ENCODE data around the gene CTBP1.

Gene CTBP1

DNA sequence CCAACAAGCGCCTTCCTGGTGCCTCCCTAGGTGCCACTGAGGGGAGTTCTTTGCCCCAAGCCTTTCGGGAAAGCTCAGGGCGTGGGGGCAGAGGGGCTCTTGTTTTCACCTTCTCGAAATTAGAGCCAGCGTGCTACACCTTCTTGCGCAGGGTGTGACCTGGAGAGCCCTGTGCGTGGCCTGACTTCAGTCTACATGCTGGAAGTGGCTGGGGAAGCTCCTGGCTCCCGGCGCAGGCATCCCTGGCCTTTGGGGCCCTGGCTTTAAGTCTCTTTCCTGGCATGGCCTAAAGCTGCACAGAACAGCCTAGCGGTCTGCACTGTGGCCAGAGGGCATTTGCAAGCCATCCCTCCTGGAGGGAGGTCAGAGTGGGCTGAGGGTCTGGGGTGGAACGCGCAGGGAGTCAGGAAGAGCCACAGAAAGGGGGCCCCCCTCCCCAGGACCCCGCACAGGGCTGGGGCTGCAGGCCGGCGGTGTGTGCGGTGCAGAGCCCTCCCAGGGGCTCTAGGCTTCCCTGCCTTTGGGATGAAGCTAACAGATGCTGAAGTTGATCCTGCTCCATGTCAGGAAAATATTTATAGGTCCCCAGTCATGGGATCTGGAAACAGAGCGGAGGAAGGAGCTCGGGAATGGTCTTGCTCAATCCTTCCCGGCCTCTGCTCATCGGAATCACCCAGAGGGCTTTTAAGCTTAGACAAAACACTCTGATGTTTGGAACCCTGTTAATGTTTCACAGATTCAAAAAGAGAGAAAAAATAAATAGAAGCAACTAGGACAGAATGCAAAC, 75.8 kb downstream of the CTBP1 start:
- Histone ChIP-seq H3K4me1 (ENCODE audit: control extremely low read depth in 1 of 4, control insufficient read depth in 4 of 4, insufficient read depth in 4 of 4, low read length in 3 of 4) (peaks cover 0 to 22% (median 11%) of the 10 kb centered on the region in 4 experiments), H3K36me3 (ENCODE audit: control insufficient read depth in 4 of 4, insufficient read depth in 4 of 4, low read length in 3 of 4) (no peaks in the 10 kb centered on the region), H3K9me3 (ENCODE audit: control extremely low read depth in 1 of 5, control insufficient read depth in 4 of 5, insufficient read depth in 2 of 5, low read depth in 1 of 5, low read length in 4 of 5) (peaks cover 0 to 3% (median 0%) of the 10 kb centered on the region in 5 experiments), H3K4me3 (ENCODE audit: control insufficient read depth in 1 of 7, extremely low read depth in 1 of 7, insufficient read depth in 4 of 7, low read depth in 2 of 7, low read length in 6 of 7) (no peak overlapping the region), H3K27me3 (replicated peaks in 2 of 5; ENCODE audit: control insufficient read depth in 4 of 5, insufficient read depth in 5 of 5, low read length in 4 of 5) (peaks cover 0 to 68% (median 28%) of the 10 kb centered on the region in 5 experiments), H3K27ac (ENCODE audit: insufficient read depth in 1 of 2, low read depth in 1 of 2, low read length in 2 of 2, poor library complexity in 1 of 2, severe bottlenecking in 2 of 2) (no peak overlapping the region)
- ChIA-PET POLR2A (no interaction called here), CTCF (interaction anchor here (1.1 to 1.4 kb wide), 3 partner anchors 11 to 19 kb away, joined by 3 to 4 read pairs (median 3); no protein-coding TSS in a partner anchor)
- WGBS (ENCODE audit: insufficient coverage), result 70% methylated on average over 17 of the region's 20 CpGs
- DNase-seq, result no peak

DNA sequence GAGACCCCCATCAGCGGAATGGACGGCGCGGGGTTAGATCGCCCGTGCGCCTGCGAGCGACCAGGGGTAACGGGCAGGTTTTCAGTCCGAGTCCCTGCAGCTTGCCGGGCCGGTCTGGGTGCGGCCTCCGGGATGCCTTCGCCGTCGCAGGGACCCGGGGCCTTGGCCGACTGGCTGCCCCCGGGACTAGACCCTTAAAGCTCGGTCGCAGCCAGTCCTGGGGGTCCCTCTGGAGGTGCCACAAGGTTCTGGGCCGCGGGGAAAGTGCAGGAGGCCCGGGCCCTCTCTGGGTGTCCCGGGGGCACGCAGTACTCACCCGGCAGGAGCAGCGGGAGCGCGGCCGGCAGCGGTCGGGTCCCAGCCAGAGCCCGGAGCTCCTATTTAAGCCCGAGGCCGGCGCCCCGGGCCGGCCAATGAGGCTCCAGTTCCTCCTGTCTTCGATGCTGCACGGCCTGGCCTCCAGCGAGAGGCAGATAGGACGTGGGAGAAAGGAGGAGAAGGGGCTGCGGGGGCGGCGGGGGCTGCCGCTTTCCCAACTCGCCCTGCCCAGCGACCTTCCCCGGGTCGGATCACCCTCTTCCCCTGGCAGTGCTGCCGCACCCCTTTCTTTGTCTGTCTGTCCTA, 76.6 kb downstream of the CTBP1 start, which contains the start of gene SPON2:
TSS of gene SPON2 (minus strand) at position 356 of the 624 bp plus-strand sequence.
- Histone ChIP-seq H3K9me3 (ENCODE audit: control extremely low read depth in 1 of 5, control insufficient read depth in 4 of 5, insufficient read depth in 2 of 5, low read depth in 1 of 5, low read length in 4 of 5) (peaks cover 0 to 3% (median 0%) of the 10 kb centered on the region in 5 experiments), H3K4me3 (ENCODE audit: control insufficient read depth in 1 of 7, extremely low read depth in 1 of 7, insufficient read depth in 4 of 7, low read depth in 2 of 7, low read length in 6 of 7) (peak within 1 kb of the TSS in 3 of 7 experiments; percentile 39 to 57 (median 40)), H3K36me3 (ENCODE audit: control insufficient read depth in 4 of 4, insufficient read depth in 4 of 4, low read length in 3 of 4) (no peaks in the 10 kb centered on the region), H3K4me1 (ENCODE audit: control extremely low read depth in 1 of 4, control insufficient read depth in 4 of 4, insufficient read depth in 4 of 4, low read length in 3 of 4) (peaks cover 0 to 29% (median 15%) of the 10 kb centered on the region in 4 experiments), H3K27ac (ENCODE audit: insufficient read depth in 1 of 2, low read depth in 1 of 2, low read length in 2 of 2, poor library complexity in 1 of 2, severe bottlenecking in 2 of 2) (no peak within 1 kb of the TSS), H3K27me3 (replicated peaks in 2 of 5; ENCODE audit: control insufficient read depth in 4 of 5, insufficient read depth in 5 of 5, low read length in 4 of 5) (peaks cover 0 to 73% (median 29%) of the 10 kb centered on the region in 5 experiments)
- ChIA-PET POLR2A (interaction anchor here (1.1 kb wide), 1 partner anchor 76 kb away, joined by 5 read pairs; the partner anchor contains the start of gene CTBP1), CTCF (interaction anchor here (1.2 to 1.4 kb wide), 2 partner anchors 17 to 20 kb away, joined by 3 to 4 read pairs; no protein-coding TSS in a partner anchor)
- 5% methylated on average over 31 of the region's 54 CpGs for WGBS (ENCODE audit: insufficient coverage)
- DNase-seq, result no peak

DNA sequence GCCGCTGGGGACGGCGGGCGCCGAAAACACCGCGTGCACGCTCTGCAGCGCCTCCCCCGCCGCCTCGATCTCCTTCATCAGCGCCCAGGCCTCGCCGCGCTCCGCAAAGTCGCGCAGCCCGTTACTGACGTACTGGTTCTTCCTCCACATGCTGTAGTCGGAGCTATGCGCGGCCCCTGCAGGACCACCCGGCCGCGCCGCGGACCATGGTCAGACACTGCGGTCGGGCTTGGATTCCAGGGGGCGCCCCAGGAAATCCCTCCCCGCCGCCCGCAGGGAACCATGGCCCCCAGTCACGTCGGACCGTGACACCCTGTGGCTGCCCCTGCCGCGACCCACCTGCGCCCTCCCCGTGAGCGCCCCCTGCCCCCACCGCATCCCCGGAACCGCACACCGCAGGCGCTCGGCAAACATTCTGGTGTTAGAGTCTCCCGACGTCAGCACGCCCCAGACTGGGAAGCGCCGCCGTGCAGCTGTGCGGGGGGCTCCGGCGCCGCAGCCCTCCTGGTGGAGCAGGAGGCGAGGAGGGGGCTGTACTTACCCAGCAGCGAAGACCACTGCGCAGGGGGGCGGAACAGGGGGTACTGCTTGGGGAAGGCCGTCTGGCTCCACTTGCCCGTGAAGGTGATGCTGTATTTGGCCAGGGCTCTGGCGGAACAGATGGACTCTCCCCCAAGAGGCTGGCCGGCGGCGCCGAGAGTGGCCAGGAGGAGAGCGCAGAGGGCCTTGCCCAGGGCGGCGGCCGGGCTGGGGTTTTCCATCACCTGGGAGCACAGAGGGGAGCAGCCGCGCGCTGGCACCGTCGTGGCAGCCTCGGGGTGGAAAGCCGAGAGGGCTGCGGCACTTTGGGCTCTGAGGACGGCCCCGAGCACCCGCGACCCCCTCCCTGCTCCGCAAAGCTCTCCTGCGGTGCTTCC, 77.4 kb downstream of the CTBP1 start:
- H3K27me3 ChIP-seq (replicated peaks in 2 of 5; ENCODE audit: control insufficient read depth in 4 of 5, insufficient read depth in 5 of 5, low read length in 4 of 5), result peaks cover 0 to 73% (median 29%) of the 10 kb centered on the region in 5 experiments
- 2% methylated on average over 72 of the region's 88 CpGs for WGBS (ENCODE audit: insufficient coverage)
- H3K9me3 ChIP-seq (ENCODE audit: control extremely low read depth in 1 of 5, control insufficient read depth in 4 of 5, insufficient read depth in 2 of 5, low read depth in 1 of 5, low read length in 4 of 5), result peaks cover 0 to 3% (median 0%) of the 10 kb centered on the region in 5 experiments
- peaks cover 0 to 34% (median 19%) of the 10 kb centered on the region in 4 experiments for H3K4me1 ChIP-seq (ENCODE audit: control extremely low read depth in 1 of 4, control insufficient read depth in 4 of 4, insufficient read depth in 4 of 4, low read length in 3 of 4)
- CTCF ChIA-PET, result interaction anchor here (1.2 to 1.4 kb wide), 4 partner anchors 18 to 41 kb away, joined by 3 to 4 read pairs (median 3); no protein-coding TSS in a partner anchor
- H3K4me3 ChIP-seq (ENCODE audit: control insufficient read depth in 1 of 7, extremely low read depth in 1 of 7, insufficient read depth in 4 of 7, low read depth in 2 of 7, low read length in 6 of 7), result peak overlapping the region in 3 of 7 experiments; percentile 39 to 57 (median 40)
- H3K36me3 ChIP-seq (ENCODE audit: control insufficient read depth in 4 of 4, insufficient read depth in 4 of 4, low read length in 3 of 4), result no peaks in the 10 kb centered on the region
- POLR2A ChIA-PET, result interaction anchor here (1.1 kb wide), 1 partner anchor 77 kb away, joined by 5 read pairs; the partner anchor contains the start of gene CTBP1
- no peak overlapping the region for H3K27ac ChIP-seq (ENCODE audit: insufficient read depth in 1 of 2, low read depth in 1 of 2, low read length in 2 of 2, poor library complexity in 1 of 2, severe bottlenecking in 2 of 2)
- DNase-seq, result peak; percentile 60 to 78 (median 71)

DNA sequence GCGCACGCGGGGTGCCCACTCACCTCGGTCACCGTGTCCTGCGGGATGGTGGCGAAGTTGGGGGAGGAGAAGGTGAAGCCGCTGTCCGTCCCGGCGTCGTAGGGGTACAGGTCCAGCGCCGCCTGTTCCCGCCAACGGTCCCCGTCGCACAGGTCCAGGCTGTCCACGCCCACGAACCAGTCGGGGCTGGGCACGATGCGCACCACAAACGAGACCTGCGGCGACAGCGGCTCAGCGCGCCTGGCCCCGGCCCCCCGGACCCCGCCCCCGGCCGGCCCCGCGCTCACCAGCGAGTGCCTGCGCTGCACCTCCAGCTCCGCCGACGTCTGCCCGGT, 78.0 kb downstream of the CTBP1 start:
- Histone ChIP-seq H3K9me3 (ENCODE audit: control extremely low read depth in 1 of 5, control insufficient read depth in 4 of 5, insufficient read depth in 2 of 5, low read depth in 1 of 5, low read length in 4 of 5) (peaks cover 0 to 3% (median 0%) of the 10 kb centered on the region in 5 experiments), H3K36me3 (ENCODE audit: control insufficient read depth in 4 of 4, insufficient read depth in 4 of 4, low read length in 3 of 4) (no peaks in the 10 kb centered on the region), H3K27ac (ENCODE audit: insufficient read depth in 1 of 2, low read depth in 1 of 2, low read length in 2 of 2, poor library complexity in 1 of 2, severe bottlenecking in 2 of 2) (no peak overlapping the region), H3K27me3 (replicated peaks in 2 of 5; ENCODE audit: control insufficient read depth in 4 of 5, insufficient read depth in 5 of 5, low read length in 4 of 5) (peaks cover 0 to 73% (median 29%) of the 10 kb centered on the region in 5 experiments), H3K4me1 (ENCODE audit: control extremely low read depth in 1 of 4, control insufficient read depth in 4 of 4, insufficient read depth in 4 of 4, low read length in 3 of 4) (peaks cover 0 to 34% (median 19%) of the 10 kb centered on the region in 4 experiments), H3K4me3 (ENCODE audit: control insufficient read depth in 1 of 7, extremely low read depth in 1 of 7, insufficient read depth in 4 of 7, low read depth in 2 of 7, low read length in 6 of 7) (peak overlapping the region in 2 of 7 experiments; percentile 40 to 57)
- POLR2A ChIA-PET, result no interaction called here
- CTCF ChIA-PET, result interaction anchor here (1.2 to 1.3 kb wide), 2 partner anchors 25 to 40 kb away, joined by 3 read pairs; no protein-coding TSS in a partner anchor
- no peak for DNase-seq
- whole genome bisulfite sequencing (ENCODE audit: insufficient coverage), result 21% methylated on average over 17 of the region's 42 CpGs

DNA sequence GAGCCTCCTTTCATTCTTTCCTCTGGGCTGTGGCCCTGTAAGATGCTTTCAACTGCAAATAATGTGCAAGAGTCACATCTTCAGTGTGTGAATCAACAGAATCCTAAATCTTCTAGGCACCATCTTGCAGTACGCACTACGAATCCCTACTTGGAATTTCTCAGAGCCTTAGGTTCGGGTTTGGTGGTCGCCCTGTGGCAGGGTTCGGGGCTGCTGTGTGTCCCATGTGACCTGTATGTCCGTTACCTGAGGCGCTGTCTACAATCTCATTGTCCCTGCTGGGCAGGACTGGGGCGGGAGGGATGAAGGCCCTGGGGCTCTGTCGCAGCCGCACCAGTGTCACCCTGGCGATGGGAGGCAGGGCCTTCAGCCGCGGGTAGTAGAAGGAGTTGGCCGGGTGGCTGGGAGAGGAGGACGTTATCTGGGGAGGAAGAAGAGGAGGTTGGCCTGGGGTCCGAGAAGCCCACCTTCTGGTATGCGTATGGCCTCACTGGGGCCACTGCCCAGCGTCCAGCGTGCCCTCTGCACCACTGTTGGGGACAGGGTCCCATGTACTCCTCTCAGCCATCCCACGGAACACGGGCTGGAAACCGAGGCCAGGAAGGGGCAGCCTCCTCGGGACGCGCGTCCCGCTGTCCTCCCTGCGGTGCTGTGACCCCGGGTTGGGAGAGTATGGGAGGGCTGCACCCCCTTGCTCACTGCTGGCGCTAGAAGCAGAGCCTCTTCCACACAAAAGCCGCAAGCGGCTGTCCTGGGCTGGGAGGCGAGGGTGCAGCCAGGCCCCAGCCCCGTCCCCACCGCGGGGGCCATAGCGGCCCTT, 78.6 kb downstream of the CTBP1 start:
- ChIA-PET POLR2A (no interaction called here), CTCF (interaction anchor here (1.2 to 1.7 kb wide), 3 partner anchors 26 to 40 kb away, joined by 3 to 6 read pairs (median 3); no protein-coding TSS in a partner anchor)

More for the DNA sequence above, 78.6 kb downstream of the CTBP1 start:
- Histone ChIP-seq H3K36me3 (ENCODE audit: control insufficient read depth in 4 of 4, insufficient read depth in 4 of 4, low read length in 3 of 4) (no peaks in the 10 kb centered on the region), H3K27ac (ENCODE audit: insufficient read depth in 1 of 2, low read depth in 1 of 2, low read length in 2 of 2, poor library complexity in 1 of 2, severe bottlenecking in 2 of 2) (no peak overlapping the region), H3K4me3 (ENCODE audit: control insufficient read depth in 1 of 7, extremely low read depth in 1 of 7, insufficient read depth in 4 of 7, low read depth in 2 of 7, low read length in 6 of 7) (peak overlapping the region in 1 of 7 experiments; percentile 32), H3K27me3 (replicated peaks in 2 of 5; ENCODE audit: control insufficient read depth in 4 of 5, insufficient read depth in 5 of 5, low read length in 4 of 5) (peaks cover 0 to 73% (median 30%) of the 10 kb centered on the region in 5 experiments), H3K9me3 (ENCODE audit: control extremely low read depth in 1 of 5, control insufficient read depth in 4 of 5, insufficient read depth in 2 of 5, low read depth in 1 of 5, low read length in 4 of 5) (peaks cover 0 to 3% (median 0%) of the 10 kb centered on the region in 5 experiments), H3K4me1 (ENCODE audit: control extremely low read depth in 1 of 4, control insufficient read depth in 4 of 4, insufficient read depth in 4 of 4, low read length in 3 of 4) (peaks cover 0 to 34% (median 19%) of the 10 kb centered on the region in 4 experiments)
- peak in 1 of 3 donors; percentile 20 for DNase-seq
- 65% methylated on average over 33 of the region's 37 CpGs for WGBS (ENCODE audit: insufficient coverage)
